ENCODE measurements around the gene CASP8AP2.

- TF ChIP-seq EZH2 (IDR thresholded peaks at IDR 0.05; ENCODE audit: insufficient read depth, poor library complexity, severe bottlenecking) (no peak), EZH2phosphoT487 (IDR thresholded peaks at IDR 0.05; ENCODE audit: insufficient read depth, low read depth) (no peak)
Observed at GRCh38 chr6:89895276-89895874, 65.7 kb downstream of the CASP8AP2 start.

All from GM23248 (cell line).